K562 (cell line): Measurements from ENCODE around the gene STAG2. TPM values are rescaled to one million over a fixed set of nuclear protein-coding genes. Genes with fewer than 3 reads are reported as not detected.

Experiments
- ARID1B ChIP-seq: fragments of 450-650 bp; IDR thresholded peaks from 2 replicates; pipeline ENCODE4 v1.6.1; 2016; ENCODE audit warnings: antibody characterized with exemption, mild to moderate bottlenecking, inconsistent platforms
- C11orf30 ChIP-seq: fragments of 450-650 bp; IDR thresholded peaks from 2 replicates; pipeline ENCODE4 v1.6.1; 2016; ENCODE audit warnings: low read depth, mild to moderate bottlenecking
- CBX8 ChIP-seq: fragments of 200-600 bp; sonication (generic); IDR thresholded peaks from 2 replicates; pipeline ENCODE4 v1.6.1; 2012; ENCODE audit warnings: borderline replicate concordance, mixed run types, low read depth, mild to moderate bottlenecking, moderate library complexity, mixed read lengths, low read length, control low read depth, inconsistent platforms; ENCODE audit not compliant: poor library complexity, severe bottlenecking; ENCODE audit errors: extremely low read depth
- FIP1L1 ChIP-seq: fragments of 200-400 bp; formaldehyde crosslinking; IDR thresholded peaks from 2 replicates; pipeline ENCODE4 v1.6.1; 2018; ENCODE audit warnings: mild to moderate bottlenecking, low read depth, low read length; ENCODE audit not compliant: poor library complexity, severe bottlenecking
- GTF2A2 ChIP-seq: IDR thresholded peaks from 2 replicates; pipeline ENCODE4 v1.6.1; 2016; ENCODE audit warnings: mild to moderate bottlenecking, missing genetic modification characterization, missing compliant biosample characterization
- HDAC6 ChIP-seq: IDR thresholded peaks from 2 replicates; pipeline ENCODE4 v1.6.1; 2012; ENCODE audit warnings: low read depth, mild to moderate bottlenecking, control low read depth, inconsistent platforms, low read length, moderate library complexity
- HMGN3 ChIP-seq: IDR thresholded peaks from 2 replicates; pipeline ENCODE4 v1.6.1; 2011; ENCODE audit warnings: borderline replicate concordance, low read depth, mild to moderate bottlenecking, mixed read lengths, low read length; ENCODE audit not compliant: insufficient read length; ENCODE audit errors: extremely low read depth
- HNRNPK ChIP-seq: fragments of 200-400 bp; formaldehyde crosslinking; IDR thresholded peaks from one replicate; pipeline ENCODE4 v1.6.1; 2018; ENCODE audit warnings: mild to moderate bottlenecking, low read depth, low read length; ENCODE audit not compliant: poor library complexity, severe bottlenecking
- LEF1 ChIP-seq: fragments of 450-650 bp; IDR thresholded peaks from 2 replicates; pipeline ENCODE4 v1.6.1; 2016; ENCODE audit warnings: mild to moderate bottlenecking
- MECOM ChIP-seq: fragments of 250-450 bp; sonication (Bioruptor Pico); IDR thresholded peaks from 2 replicates; pipeline ENCODE4 v1.8.0; 2022; ENCODE audit warnings: inconsistent platforms
- NKRF ChIP-seq: fragments of 450-650 bp; IDR thresholded peaks from 2 replicates; pipeline ENCODE4 v1.6.1; 2016; ENCODE audit warnings: borderline replicate concordance
- RBFOX2 ChIP-seq: fragments of 200-400 bp; formaldehyde crosslinking; IDR thresholded peaks from 2 replicates; pipeline ENCODE4 v1.6.1; 2017; ENCODE audit warnings: low read depth, mild to moderate bottlenecking, low read length, moderate library complexity
- SRSF7 ChIP-seq: fragments of 200-400 bp; formaldehyde crosslinking; optimal IDR thresholded peaks from 2 replicates; pipeline ENCODE3; 2017; ENCODE audit warnings: mild to moderate bottlenecking, low read depth, low read length
- ZFPM2 ChIP-seq: fragments of 250-450 bp; sonication (Bioruptor Pico); IDR thresholded peaks from 2 replicates; pipeline ENCODE4 v1.5.1; 2022; ENCODE audit warnings: mild to moderate bottlenecking
- ZNF41 ChIP-seq: fragments of 250-450 bp; sonication (Bioruptor Pico); conservative IDR thresholded peaks from 2 replicates; pipeline ENCODE4 v1.4.0; 2020; ENCODE audit warnings: mild to moderate bottlenecking
- ZNF561 ChIP-seq: fragments of 450-650 bp; formaldehyde crosslinking; conservative IDR thresholded peaks from 2 replicates; pipeline ENCODE4 v1.4.0; 2020; ENCODE audit warnings: mild to moderate bottlenecking, moderate library complexity
- ZNF592 ChIP-seq: fragments of 450-650 bp; IDR thresholded peaks from 2 replicates; pipeline ENCODE4 v1.6.1; 2017; ENCODE audit warnings: antibody characterized with exemption, mild to moderate bottlenecking
- polyA plus RNA-seq, 8 experiments: library from polyadenylated mRNA; depleted of rRNA in 4 of 8; stranded (reverse) in 5 of 8; unstranded in 3 of 8; fragments of >200 nt; fragmentation: Nextera tagmentation in 2 of 8; fragmentation: Illumina TruSeq in 1 of 8; extraction: Ambion mirVana in 2 of 8; extraction: Trizol in 1 of 8; gene quantifications; 2 replicates each; pipeline versions ENCODE4 v1.2.1 to v1.2.3, GENCODE V29; 2011 to 2014; ENCODE audit warnings: inconsistent platforms in 1 of 8, missing spikeins in 1 of 8
- total RNA-seq, 7 experiments: library from RNA; depleted of rRNA in 6 of 7; stranded (reverse); fragments of >200 nt in 6 of 7; fragmentation: Illumina TruSeq in 2 of 7; extraction: Trizol in 2 of 7; gene quantifications; 2 replicates each; pipeline versions ENCODE4 v1.2.1 to v1.2.3, GENCODE V29; 2011 to 2021; ENCODE audit warnings: low replicate concordance in 1 of 7

Gene STAG2
- total and polyA plus RNA-seq, 9 of the 15 experiments (the other 6 are each of a cell fraction or from before 2014, with no cell fraction given) = 40.3 to 133 (median 90.1) TPM

GRCh38 chrX:123962794-123963373 lies 1.4 kb downstream of the STAG2 start (continued):
- TF ChIP-seq ZNF592 (no peak), C11orf30 (peak; percentile 33; the same call in 1 of the 2 replicates), HDAC6 (no peak), SRSF7 (no peak), GTF2A2 (tag) (no peak), ZNF41 (CRISPR knock-in tag) (no peak), ZFPM2 (no peak), ARID1B (peak; percentile 34; the same call in 1 of the 2 replicates), MECOM (CRISPR knock-in tag) (no peak), NKRF (peak; percentile 36; the same call in 1 of the 2 replicates), HNRNPK (no peak), ZNF561 (CRISPR knock-in tag) (no peak), FIP1L1 (no peak), HMGN3 (no peak), LEF1 (peak; percentile 34), RBFOX2 (peak; percentile 67), CBX8 (no peak)
